Peyer's patch (tissue), 4 donors: ENCODE data around the gene ABCA13.
"Not testable (repeated sequence)": the region's sequence is repeated elsewhere in the genome, so short reads cannot be mapped to it uniquely, and the experiment has no call there.

ENCODE experiments used
- CTCF ChIP-seq, 6 experiments: fragments of 450-650 bp in 4 of 6; fragments of 200-600 bp in 2 of 6; sonication (generic) in 1 of 6; IDR thresholded peaks; one replicate each; pipeline ENCODE4 v1.5.1; 2017 to 2019; ENCODE audit warnings: antibody characterized with exemption in 6 of 6, mild to moderate bottlenecking in 3 of 6, moderate library complexity in 1 of 6
- POLR2A ChIP-seq, 2 donors: fragments of 450-650 bp; IDR thresholded peaks; one replicate each; pipeline ENCODE4 v1.5.1; 2017; ENCODE audit warnings: antibody characterized with exemption in 2 of 2, mild to moderate bottlenecking in 2 of 2, moderate library complexity in 2 of 2

GRCh38 chr7:48202916-48203315, 31.7 kb downstream of the ABCA13 start:
- TF ChIP-seq CTCF, POLR2A (IDR thresholded peaks at IDR 0.05): not testable (repeated sequence)
